Liver (tissue), 3 donors: ENCODE data around the gene CARHSP1.

Experiments
- EGR1 ChIP-seq, 2 donors: IDR thresholded peaks; 2 replicates each; pipeline ENCODE4 v1.6.1; 2016 to 2018; ENCODE audit warnings: antibody characterized with exemption in 2 of 2, low read depth in 2 of 2
- HNF4A ChIP-seq, 2 donors: conservative IDR thresholded peaks; 2 replicates each; pipeline ENCODE4 v1.6.1; 2016; ENCODE audit warnings: antibody characterized with exemption in 2 of 2, mild to moderate bottlenecking in 2 of 2
- HNF4G ChIP-seq: IDR thresholded peaks from 2 replicates; pipeline ENCODE4 v1.6.1; 2016; ENCODE audit warnings: antibody characterized with exemption
- JUND ChIP-seq, 2 donors: IDR thresholded peaks; 2 replicates each; pipeline ENCODE4 v1.6.1; 2016; ENCODE audit warnings: antibody characterized with exemption in 2 of 2
- RAD21 ChIP-seq, 2 donors: IDR thresholded peaks; 2 replicates each; pipeline ENCODE4 v1.6.1; 2016; ENCODE audit warnings: antibody characterized with exemption in 2 of 2, mild to moderate bottlenecking in 2 of 2
- RXRA ChIP-seq, 2 donors: IDR thresholded peaks; 2 replicates each; pipeline ENCODE4 v1.6.1; 2017 to 2018; ENCODE audit warnings: antibody characterized with exemption in 2 of 2, mild to moderate bottlenecking in 1 of 2
- SP1 ChIP-seq: IDR thresholded peaks from 2 replicates; pipeline ENCODE4 v1.6.1; 2018; ENCODE audit warnings: antibody characterized with exemption, mild to moderate bottlenecking
- TAF1 ChIP-seq: conservative IDR thresholded peaks from 2 replicates; pipeline ENCODE4 v1.6.1; 2016; ENCODE audit warnings: antibody characterized with exemption, mild to moderate bottlenecking
- YY1 ChIP-seq: IDR thresholded peaks from 2 replicates; pipeline ENCODE4 v1.6.1; 2016; ENCODE audit warnings: antibody characterized with exemption, mild to moderate bottlenecking
- TF ChIP-seq, protein P1 (sequence below): fragments of 150-350 bp; IDR thresholded peaks from 2 replicates; pipeline ENCODE4 v1.5.1; 2017; ENCODE audit warnings: improper control_type of control experiment, low read depth, low read length; ENCODE audit not compliant: missing input control
- TF ChIP-seq, protein P2 (sequence below): IDR thresholded peaks from 2 replicates; pipeline ENCODE4 v1.6.1; 2016; ENCODE audit warnings: antibody characterized with exemption
- TF ChIP-seq, protein P3 (sequence below): IDR thresholded peaks from 2 replicates; pipeline ENCODE4 v1.6.1; 2016; ENCODE audit warnings: antibody characterized with exemption, mild to moderate bottlenecking
- TF ChIP-seq, protein P4 (sequence below): IDR thresholded peaks from 2 replicates; pipeline ENCODE4 v1.6.1; 2016; ENCODE audit warnings: antibody characterized with exemption
- TF ChIP-seq, protein P5 (sequence below): IDR thresholded peaks from 2 replicates; pipeline ENCODE4 v1.6.1; 2016; ENCODE audit warnings: antibody characterized with exemption
- donor health status: healthy.
- donor health status: healthy.

DNA sequence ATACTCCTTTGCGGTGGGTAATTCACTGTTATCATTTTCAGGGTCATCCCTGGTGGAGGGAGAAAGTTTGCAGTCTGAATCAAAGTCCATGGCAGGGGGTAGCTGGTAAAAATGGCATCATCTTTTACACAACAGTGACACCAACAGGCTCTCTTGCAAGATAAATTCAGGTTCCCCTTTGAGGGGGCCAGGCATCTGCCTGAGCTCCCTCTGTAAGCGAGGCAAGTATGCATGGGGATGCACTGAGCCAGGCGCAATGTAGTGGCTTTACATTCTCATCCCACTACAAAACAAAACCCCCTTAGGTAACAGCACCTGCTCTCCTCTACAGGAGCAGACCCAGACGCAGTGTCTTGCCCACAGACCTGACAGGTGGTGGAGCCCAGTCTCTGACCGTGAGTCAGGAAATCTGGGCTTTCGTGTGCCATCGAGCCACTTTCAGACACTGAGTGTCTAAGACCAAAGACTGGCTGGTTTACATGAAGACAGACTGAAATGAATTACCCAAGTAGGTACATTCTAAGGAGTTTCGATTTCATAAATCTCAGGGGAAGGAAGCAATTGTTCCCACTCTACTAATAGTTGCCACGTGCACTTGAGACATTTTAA is 31.0 kb upstream of the CARHSP1 start:
- TF ChIP-seq, protein P1, sequence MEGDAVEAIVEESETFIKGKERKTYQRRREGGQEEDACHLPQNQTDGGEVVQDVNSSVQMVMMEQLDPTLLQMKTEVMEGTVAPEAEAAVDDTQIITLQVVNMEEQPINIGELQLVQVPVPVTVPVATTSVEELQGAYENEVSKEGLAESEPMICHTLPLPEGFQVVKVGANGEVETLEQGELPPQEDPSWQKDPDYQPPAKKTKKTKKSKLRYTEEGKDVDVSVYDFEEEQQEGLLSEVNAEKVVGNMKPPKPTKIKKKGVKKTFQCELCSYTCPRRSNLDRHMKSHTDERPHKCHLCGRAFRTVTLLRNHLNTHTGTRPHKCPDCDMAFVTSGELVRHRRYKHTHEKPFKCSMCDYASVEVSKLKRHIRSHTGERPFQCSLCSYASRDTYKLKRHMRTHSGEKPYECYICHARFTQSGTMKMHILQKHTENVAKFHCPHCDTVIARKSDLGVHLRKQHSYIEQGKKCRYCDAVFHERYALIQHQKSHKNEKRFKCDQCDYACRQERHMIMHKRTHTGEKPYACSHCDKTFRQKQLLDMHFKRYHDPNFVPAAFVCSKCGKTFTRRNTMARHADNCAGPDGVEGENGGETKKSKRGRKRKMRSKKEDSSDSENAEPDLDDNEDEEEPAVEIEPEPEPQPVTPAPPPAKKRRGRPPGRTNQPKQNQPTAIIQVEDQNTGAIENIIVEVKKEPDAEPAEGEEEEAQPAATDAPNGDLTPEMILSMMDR: no peak
- TF ChIP-seq RAD21 (IDR thresholded peaks at IDR 0.05): no peak
- TF ChIP-seq, protein P2, sequence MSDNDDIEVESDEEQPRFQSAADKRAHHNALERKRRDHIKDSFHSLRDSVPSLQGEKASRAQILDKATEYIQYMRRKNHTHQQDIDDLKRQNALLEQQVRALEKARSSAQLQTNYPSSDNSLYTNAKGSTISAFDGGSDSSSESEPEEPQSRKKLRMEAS: no peak
- no peak for TF ChIP-seq JUND (IDR thresholded peaks at IDR 0.05)
- TF ChIP-seq TAF1: no peak
- TF ChIP-seq EGR1 (IDR thresholded peaks at IDR 0.05; ENCODE audit: low read depth in 2 of 2): no peak
- no peak for TF ChIP-seq SP1
- TF ChIP-seq, protein P3, sequence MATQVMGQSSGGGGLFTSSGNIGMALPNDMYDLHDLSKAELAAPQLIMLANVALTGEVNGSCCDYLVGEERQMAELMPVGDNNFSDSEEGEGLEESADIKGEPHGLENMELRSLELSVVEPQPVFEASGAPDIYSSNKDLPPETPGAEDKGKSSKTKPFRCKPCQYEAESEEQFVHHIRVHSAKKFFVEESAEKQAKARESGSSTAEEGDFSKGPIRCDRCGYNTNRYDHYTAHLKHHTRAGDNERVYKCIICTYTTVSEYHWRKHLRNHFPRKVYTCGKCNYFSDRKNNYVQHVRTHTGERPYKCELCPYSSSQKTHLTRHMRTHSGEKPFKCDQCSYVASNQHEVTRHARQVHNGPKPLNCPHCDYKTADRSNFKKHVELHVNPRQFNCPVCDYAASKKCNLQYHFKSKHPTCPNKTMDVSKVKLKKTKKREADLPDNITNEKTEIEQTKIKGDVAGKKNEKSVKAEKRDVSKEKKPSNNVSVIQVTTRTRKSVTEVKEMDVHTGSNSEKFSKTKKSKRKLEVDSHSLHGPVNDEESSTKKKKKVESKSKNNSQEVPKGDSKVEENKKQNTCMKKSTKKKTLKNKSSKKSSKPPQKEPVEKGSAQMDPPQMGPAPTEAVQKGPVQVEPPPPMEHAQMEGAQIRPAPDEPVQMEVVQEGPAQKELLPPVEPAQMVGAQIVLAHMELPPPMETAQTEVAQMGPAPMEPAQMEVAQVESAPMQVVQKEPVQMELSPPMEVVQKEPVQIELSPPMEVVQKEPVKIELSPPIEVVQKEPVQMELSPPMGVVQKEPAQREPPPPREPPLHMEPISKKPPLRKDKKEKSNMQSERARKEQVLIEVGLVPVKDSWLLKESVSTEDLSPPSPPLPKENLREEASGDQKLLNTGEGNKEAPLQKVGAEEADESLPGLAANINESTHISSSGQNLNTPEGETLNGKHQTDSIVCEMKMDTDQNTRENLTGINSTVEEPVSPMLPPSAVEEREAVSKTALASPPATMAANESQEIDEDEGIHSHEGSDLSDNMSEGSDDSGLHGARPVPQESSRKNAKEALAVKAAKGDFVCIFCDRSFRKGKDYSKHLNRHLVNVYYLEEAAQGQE: no peak
- TF ChIP-seq YY1: no peak
- TF ChIP-seq RXRA (IDR thresholded peaks at IDR 0.05): no peak
- TF ChIP-seq, protein P4, sequence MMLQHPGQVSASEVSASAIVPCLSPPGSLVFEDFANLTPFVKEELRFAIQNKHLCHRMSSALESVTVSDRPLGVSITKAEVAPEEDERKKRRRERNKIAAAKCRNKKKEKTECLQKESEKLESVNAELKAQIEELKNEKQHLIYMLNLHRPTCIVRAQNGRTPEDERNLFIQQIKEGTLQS: no peak
- TF ChIP-seq, protein P5, sequence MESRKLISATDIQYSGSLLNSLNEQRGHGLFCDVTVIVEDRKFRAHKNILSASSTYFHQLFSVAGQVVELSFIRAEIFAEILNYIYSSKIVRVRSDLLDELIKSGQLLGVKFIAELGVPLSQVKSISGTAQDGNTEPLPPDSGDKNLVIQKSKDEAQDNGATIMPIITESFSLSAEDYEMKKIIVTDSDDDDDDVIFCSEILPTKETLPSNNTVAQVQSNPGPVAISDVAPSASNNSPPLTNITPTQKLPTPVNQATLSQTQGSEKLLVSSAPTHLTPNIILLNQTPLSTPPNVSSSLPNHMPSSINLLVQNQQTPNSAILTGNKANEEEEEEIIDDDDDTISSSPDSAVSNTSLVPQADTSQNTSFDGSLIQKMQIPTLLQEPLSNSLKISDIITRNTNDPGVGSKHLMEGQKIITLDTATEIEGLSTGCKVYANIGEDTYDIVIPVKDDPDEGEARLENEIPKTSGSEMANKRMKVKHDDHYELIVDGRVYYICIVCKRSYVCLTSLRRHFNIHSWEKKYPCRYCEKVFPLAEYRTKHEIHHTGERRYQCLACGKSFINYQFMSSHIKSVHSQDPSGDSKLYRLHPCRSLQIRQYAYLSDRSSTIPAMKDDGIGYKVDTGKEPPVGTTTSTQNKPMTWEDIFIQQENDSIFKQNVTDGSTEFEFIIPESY: no peak
- TF ChIP-seq HNF4A (conservative IDR thresholded peaks at IDR 0.05): no peak
- no peak for TF ChIP-seq HNF4G
